Muscle layer of duodenum (tissue), 2 donors: ENCODE measurements around the gene FASTKD2.

Experiments used
- H3K27ac ChIP-seq: one replicate; pipeline ENCODE4 v1.7.0; 2013; ENCODE audit warnings: mild to moderate bottlenecking, low read length
- H3K27me3 ChIP-seq: one replicate; pipeline ENCODE4 v1.7.0; 2013; ENCODE audit warnings: low read depth, mild to moderate bottlenecking, control low read depth, low read length
- H3K36me3 ChIP-seq, 2 donors: one replicate each; pipeline ENCODE4 v1.7.0; 2013; ENCODE audit warnings: low read length in 2 of 2, control low read depth in 1 of 2, mild to moderate bottlenecking in 1 of 2; ENCODE audit not compliant: insufficient read depth in 2 of 2, control insufficient read depth in 1 of 2
- H3K4me1 ChIP-seq, 2 donors: one replicate each; pipeline ENCODE4 v1.7.0; 2013; ENCODE audit warnings: low read length in 2 of 2, mild to moderate bottlenecking in 2 of 2, control low read depth in 1 of 2, moderate library complexity in 1 of 2; ENCODE audit not compliant: insufficient read depth in 2 of 2, control insufficient read depth in 1 of 2
- H3K4me3 ChIP-seq, 2 donors: one replicate each; pipeline ENCODE4 v1.7.0; 2013; ENCODE audit warnings: low read length in 2 of 2, low read depth in 1 of 2, mild to moderate bottlenecking in 1 of 2
- H3K9me3 ChIP-seq, 2 donors: one replicate each; pipeline ENCODE4 v1.7.0; 2013; ENCODE audit warnings: low read length in 2 of 2, control low read depth in 1 of 2, mild to moderate bottlenecking in 1 of 2; ENCODE audit not compliant: control insufficient read depth in 1 of 2
- donor health status: healthy.

FASTKD2 gene

GRCh38 chr2:206765242-206766056 lies at the start of gene FASTKD2, which contains the start of gene MDH1B:
TSS of gene FASTKD2 (plus strand) at chr2:206765606. CDS start at chr2:206766694, 1,088 bp downstream.
TSS of gene MDH1B (minus strand) at chr2:206765328. CDS start at chr2:206765271, 57 bp downstream.
- H3K36me3 ChIP-seq, result peaks cover 13 to 21% of the 10 kb centered on the region in 2 donors
- H3K9me3 ChIP-seq, result no peaks in the 10 kb centered on the region
- peaks cover 5 to 33% of the 10 kb centered on the region in 2 donors for H3K4me1 ChIP-seq
- peak within 1 kb of the TSS; percentile 80 to 96 for H3K4me3 ChIP-seq
- H3K27me3 ChIP-seq, result no peaks in the 10 kb centered on the region
- H3K27ac ChIP-seq, result peak within 1 kb of the TSS; percentile 97

- no peak overlapping the region for H3K27ac ChIP-seq
- no peak overlapping the region for H3K4me3 ChIP-seq
- no peaks in the 10 kb centered on the region for H3K9me3 ChIP-seq
- H3K27me3 ChIP-seq, result no peaks in the 10 kb centered on the region
- H3K4me1 ChIP-seq, result no peaks in the 10 kb centered on the region
- no peaks in the 10 kb centered on the region for H3K36me3 ChIP-seq
These were observed 48.8 kb upstream of the FASTKD2 start for GRCh38 chr2:206716623-206717022.

GRCh38 chr2:206718296-206718695 lies 47.1 kb upstream of the FASTKD2 start, which contains the start of gene DYTN:
TSS of gene DYTN (minus strand) at chr2:206718396. CDS start at chr2:206718279, 117 bp downstream.
- Histone ChIP-seq H3K27ac (no peak within 1 kb of the TSS), H3K4me1 (no peaks in the 10 kb centered on the region), H3K36me3 (no peaks in the 10 kb centered on the region), H3K27me3 (no peaks in the 10 kb centered on the region), H3K9me3 (no peaks in the 10 kb centered on the region), H3K4me3 (no peak within 1 kb of the TSS)

GRCh38 chr2:206721256-206721920 lies 44.0 kb upstream of the FASTKD2 start:
- H3K27ac ChIP-seq, result no peak overlapping the region
- no peaks in the 10 kb centered on the region for H3K36me3 ChIP-seq
- H3K4me3 ChIP-seq, result no peak overlapping the region
- no peaks in the 10 kb centered on the region for H3K9me3 ChIP-seq
- no peaks in the 10 kb centered on the region for H3K4me1 ChIP-seq
- H3K27me3 ChIP-seq, result no peaks in the 10 kb centered on the region

GRCh38 chr2:206723288-206723687 lies 42.1 kb upstream of the FASTKD2 start:
- Histone ChIP-seq H3K9me3 (no peaks in the 10 kb centered on the region), H3K4me3 (no peak overlapping the region), H3K27me3 (no peaks in the 10 kb centered on the region), H3K4me1 (no peaks in the 10 kb centered on the region), H3K36me3 (no peaks in the 10 kb centered on the region), H3K27ac (no peak overlapping the region)

GRCh38 chr2:206727287-206727686 lies 38.1 kb upstream of the FASTKD2 start:
- Histone ChIP-seq H3K36me3 (no peaks in the 10 kb centered on the region), H3K27ac (no peak overlapping the region), H3K4me1 (no peaks in the 10 kb centered on the region), H3K27me3 (no peaks in the 10 kb centered on the region), H3K9me3 (no peaks in the 10 kb centered on the region), H3K4me3 (no peak overlapping the region)

- no peak overlapping the region for H3K4me3 ChIP-seq
- no peaks in the 10 kb centered on the region for H3K4me1 ChIP-seq
These were observed 36.9 kb upstream of the FASTKD2 start for GRCh38 chr2:206728277-206729199.

GRCh38 chr2:206733341-206733740 lies 32.1 kb upstream of the FASTKD2 start:
- H3K4me3 ChIP-seq, result no peak overlapping the region
- no peaks in the 10 kb centered on the region for H3K9me3 ChIP-seq
- no peaks in the 10 kb centered on the region for H3K4me1 ChIP-seq
- H3K27ac ChIP-seq, result no peak overlapping the region
- H3K27me3 ChIP-seq, result no peaks in the 10 kb centered on the region
- H3K36me3 ChIP-seq, result no peaks in the 10 kb centered on the region

More at GRCh38 chr2:206728277-206729199, 36.9 kb upstream of the FASTKD2 start:
- H3K9me3 ChIP-seq, result no peaks in the 10 kb centered on the region
- H3K27ac ChIP-seq, result no peak overlapping the region
- H3K36me3 ChIP-seq, result no peaks in the 10 kb centered on the region
- no peaks in the 10 kb centered on the region for H3K27me3 ChIP-seq

- Histone ChIP-seq H3K27me3 (no peaks in the 10 kb centered on the region), H3K36me3 (no peaks in the 10 kb centered on the region), H3K27ac (no peak overlapping the region), H3K9me3 (no peaks in the 10 kb centered on the region), H3K4me3 (no peak overlapping the region), H3K4me1 (no peaks in the 10 kb centered on the region)
These were observed 28.5 kb upstream of the FASTKD2 start for GRCh38 chr2:206736935-206737334.

- no peak overlapping the region for H3K27ac ChIP-seq
- H3K36me3 ChIP-seq, result no peaks in the 10 kb centered on the region
- no peaks in the 10 kb centered on the region for H3K9me3 ChIP-seq
- no peaks in the 10 kb centered on the region for H3K4me1 ChIP-seq
- no peaks in the 10 kb centered on the region for H3K27me3 ChIP-seq
- H3K4me3 ChIP-seq, result no peak overlapping the region
These were observed 26.1 kb upstream of the FASTKD2 start for GRCh38 chr2:206739271-206739670.

- H3K27ac ChIP-seq, result no peak overlapping the region
- H3K4me3 ChIP-seq, result no peak overlapping the region
- no peaks in the 10 kb centered on the region for H3K4me1 ChIP-seq
- H3K27me3 ChIP-seq, result no peaks in the 10 kb centered on the region
- no peaks in the 10 kb centered on the region for H3K9me3 ChIP-seq
- no peaks in the 10 kb centered on the region for H3K36me3 ChIP-seq
These were observed 24.6 kb upstream of the FASTKD2 start for GRCh38 chr2:206740800-206741199.
